ACC112 (cell line): ENCODE measurements around the gene RAB40B.

ENCODE experiments used
- H2AFZ ChIP-seq: fragments of 200-600 bp; sonication (generic); one replicate; pipeline ENCODE4 v1.6.0; 2017; ENCODE audit warnings: antibody characterized with exemption, low read length; ENCODE audit not compliant: unreplicated experiment
- H3K27ac ChIP-seq: fragments of 200-600 bp; sonication (generic); 2 replicates; pipeline ENCODE4 v1.5.1; 2014; ENCODE audit warnings: low read depth, mild to moderate bottlenecking, antibody characterized with exemption, low read length, moderate library complexity
- H3K27me3 ChIP-seq: fragments of 200-600 bp; sonication (generic); 2 replicates; pipeline ENCODE4 v1.6.1; 2014; ENCODE audit warnings: mild to moderate bottlenecking, antibody characterized with exemption, low read length, moderate library complexity, mixed read lengths; ENCODE audit not compliant: insufficient read depth
- H3K36me3 ChIP-seq: fragments of 200-600 bp; sonication (generic); 2 replicates; pipeline ENCODE4 v1.6.1; 2016; ENCODE audit warnings: mild to moderate bottlenecking, antibody characterized with exemption, low read length, moderate library complexity, mixed read lengths; ENCODE audit not compliant: insufficient read depth
- H3K4me1 ChIP-seq: fragments of 200-600 bp; sonication (generic); one replicate; pipeline ENCODE4 v1.6.1; 2016; ENCODE audit warnings: low read length, mixed read lengths; ENCODE audit not compliant: insufficient read depth, unreplicated experiment, control insufficient read depth
- H3K4me3 ChIP-seq: fragments of 200-600 bp; sonication (generic); 2 replicates; pipeline ENCODE4 v1.5.1; 2014; ENCODE audit warnings: mild to moderate bottlenecking, low read depth, low read length
- H3K79me2 ChIP-seq: fragments of 200-600 bp; sonication (generic); one replicate; pipeline ENCODE4 v1.6.0; 2016; ENCODE audit warnings: low read length; ENCODE audit not compliant: control insufficient read depth, unreplicated experiment, insufficient read depth

Gene RAB40B

DNA sequence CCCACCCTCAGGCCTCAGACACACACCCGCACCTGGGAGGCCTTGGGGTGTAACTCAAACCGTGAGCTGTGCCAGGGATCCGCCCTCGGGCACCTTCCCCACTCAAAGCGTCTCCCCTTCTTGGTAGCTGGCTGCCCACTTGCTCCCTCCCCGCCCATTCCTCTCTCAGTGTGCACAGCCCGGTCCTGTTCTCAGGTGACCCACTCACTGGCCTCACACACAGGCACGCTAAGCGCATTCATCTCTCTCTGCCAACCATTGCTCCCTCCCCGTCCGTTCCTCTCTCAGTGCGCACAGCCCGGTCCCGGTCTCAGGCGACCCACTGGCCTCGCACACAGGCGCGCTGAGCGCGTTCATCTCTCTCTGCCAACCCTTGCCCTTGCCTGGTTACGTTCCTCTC, 71.1 kb downstream of the RAB40B start:
- Histone ChIP-seq H3K27me3 (no peaks in the 10 kb centered on the region), H3K4me1 (no peaks in the 10 kb centered on the region), H2AFZ (no peak overlapping the region), H3K4me3 (no peak overlapping the region), H3K36me3 (peaks cover 24% of the 10 kb centered on the region), H3K27ac (no peak overlapping the region), H3K79me2 (peaks cover 9% of the 10 kb centered on the region)

DNA sequence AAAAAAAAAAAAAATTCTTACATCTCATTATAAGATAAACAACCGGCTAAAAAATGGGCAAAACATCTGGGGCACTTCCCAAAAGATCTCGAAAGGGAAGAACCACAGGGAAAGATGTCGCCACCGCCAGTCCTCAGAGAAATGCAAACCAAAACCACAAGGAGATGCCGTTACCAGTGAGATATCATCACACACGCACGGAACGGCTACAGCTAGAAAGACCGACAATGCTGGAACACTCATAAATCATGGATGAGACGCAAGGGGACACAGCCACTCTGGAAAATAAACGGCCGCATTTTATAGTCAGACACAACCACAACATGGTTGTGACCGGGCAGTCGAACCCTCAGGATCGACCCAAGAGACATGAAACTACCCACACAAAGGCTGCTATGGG, 74.8 kb downstream of the RAB40B start:
- Histone ChIP-seq H3K4me3 (no peak overlapping the region), H3K79me2 (no peaks in the 10 kb centered on the region), H2AFZ (no peak overlapping the region), H3K27ac (no peak overlapping the region), H3K36me3 (peaks cover 25% of the 10 kb centered on the region), H3K27me3 (no peaks in the 10 kb centered on the region), H3K4me1 (no peaks in the 10 kb centered on the region)

DNA sequence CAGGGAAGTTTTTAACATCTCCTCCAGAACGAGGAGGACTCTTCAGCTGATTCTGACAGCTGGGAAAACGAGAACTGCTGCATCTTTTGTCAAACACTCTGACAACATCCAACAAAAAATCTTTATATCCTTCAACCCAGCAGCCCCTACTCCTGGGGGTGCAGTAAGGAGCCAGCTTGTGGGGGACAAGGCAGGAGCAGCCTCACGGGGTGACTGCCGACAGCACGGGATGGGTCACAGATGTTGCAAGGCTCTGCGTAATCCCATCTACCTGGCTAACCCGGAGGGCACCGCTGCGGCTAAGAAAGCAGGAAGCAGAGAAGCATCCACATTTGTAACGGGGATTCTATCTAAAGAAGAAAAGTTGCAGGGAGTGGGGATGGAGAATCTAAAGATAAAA, 78.9 kb downstream of the RAB40B start:
- Histone ChIP-seq H3K27ac (no peak overlapping the region), H3K4me1 (no peaks in the 10 kb centered on the region), H3K79me2 (no peaks in the 10 kb centered on the region), H3K36me3 (peaks cover 22% of the 10 kb centered on the region), H2AFZ (no peak overlapping the region), H3K27me3 (no peaks in the 10 kb centered on the region), H3K4me3 (no peak overlapping the region)

DNA sequence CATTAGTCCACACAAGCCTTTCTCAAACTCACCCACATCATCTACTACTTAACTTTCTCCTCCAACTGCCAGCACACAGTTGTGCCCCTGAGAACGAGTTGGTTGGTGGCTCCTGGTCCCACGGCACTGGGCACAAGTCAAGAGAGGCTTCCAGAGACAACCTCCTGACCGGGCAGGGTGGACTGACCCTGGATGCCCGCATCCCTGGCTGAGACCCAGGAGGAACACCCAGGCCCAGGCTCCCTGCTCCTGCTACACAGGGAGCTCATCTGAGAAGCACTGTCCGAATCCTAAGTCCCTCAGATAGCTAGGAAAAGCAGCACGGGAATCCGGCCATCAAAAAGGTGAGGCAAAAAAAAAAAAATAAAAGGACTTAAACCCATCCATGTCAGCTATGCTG, 79.3 kb downstream of the RAB40B start:
- H3K36me3 ChIP-seq = peaks cover 22% of the 10 kb centered on the region
- H3K4me3 ChIP-seq = no peak overlapping the region
- H2AFZ ChIP-seq = no peak overlapping the region
- H3K79me2 ChIP-seq = no peaks in the 10 kb centered on the region
- H3K27ac ChIP-seq = no peak overlapping the region
- no peaks in the 10 kb centered on the region for H3K27me3 ChIP-seq
- no peaks in the 10 kb centered on the region for H3K4me1 ChIP-seq

DNA sequence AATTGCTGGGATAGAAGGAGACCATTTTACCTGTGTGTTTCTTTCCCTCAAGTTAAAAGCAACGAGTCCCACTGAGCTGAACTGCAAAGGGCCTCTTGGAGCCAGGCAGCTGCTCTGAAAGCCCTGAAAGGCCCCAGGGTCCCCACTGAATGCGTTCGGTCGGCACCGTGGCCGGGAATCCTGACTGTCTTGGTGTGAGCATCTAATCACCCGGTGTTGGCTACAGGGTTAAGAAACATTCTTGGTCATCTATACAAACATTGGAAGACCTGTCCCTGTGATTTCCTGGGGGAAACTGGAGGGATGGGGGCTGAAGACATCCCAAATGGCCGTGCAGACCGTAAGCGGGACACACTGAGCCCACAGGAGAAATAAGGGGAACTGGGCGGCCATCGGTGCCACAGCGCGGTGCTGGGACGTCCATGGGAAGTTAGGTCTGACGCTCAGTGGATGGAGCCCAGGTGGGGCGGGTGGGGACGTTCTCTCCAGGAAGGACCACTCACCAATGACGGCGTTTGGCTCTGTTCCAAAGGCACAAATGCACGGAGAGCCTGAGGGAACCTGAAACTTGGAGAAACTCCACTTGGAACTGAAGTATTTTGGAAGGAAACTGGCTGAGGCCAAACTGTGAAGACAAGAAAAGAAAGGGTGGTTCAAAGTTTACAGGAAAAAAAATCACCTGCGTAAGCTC, 82.3 kb downstream of the RAB40B start:
- peaks cover 14% of the 10 kb centered on the region; the same call in 1 of the 2 replicates for H3K36me3 ChIP-seq
- no peaks in the 10 kb centered on the region for H3K27me3 ChIP-seq
- H3K4me3 ChIP-seq = no peak overlapping the region
- H3K27ac ChIP-seq = no peak overlapping the region
- H2AFZ ChIP-seq = no peak overlapping the region
- H3K79me2 ChIP-seq = no peaks in the 10 kb centered on the region
- peaks cover 3% of the 10 kb centered on the region for H3K4me1 ChIP-seq

DNA sequence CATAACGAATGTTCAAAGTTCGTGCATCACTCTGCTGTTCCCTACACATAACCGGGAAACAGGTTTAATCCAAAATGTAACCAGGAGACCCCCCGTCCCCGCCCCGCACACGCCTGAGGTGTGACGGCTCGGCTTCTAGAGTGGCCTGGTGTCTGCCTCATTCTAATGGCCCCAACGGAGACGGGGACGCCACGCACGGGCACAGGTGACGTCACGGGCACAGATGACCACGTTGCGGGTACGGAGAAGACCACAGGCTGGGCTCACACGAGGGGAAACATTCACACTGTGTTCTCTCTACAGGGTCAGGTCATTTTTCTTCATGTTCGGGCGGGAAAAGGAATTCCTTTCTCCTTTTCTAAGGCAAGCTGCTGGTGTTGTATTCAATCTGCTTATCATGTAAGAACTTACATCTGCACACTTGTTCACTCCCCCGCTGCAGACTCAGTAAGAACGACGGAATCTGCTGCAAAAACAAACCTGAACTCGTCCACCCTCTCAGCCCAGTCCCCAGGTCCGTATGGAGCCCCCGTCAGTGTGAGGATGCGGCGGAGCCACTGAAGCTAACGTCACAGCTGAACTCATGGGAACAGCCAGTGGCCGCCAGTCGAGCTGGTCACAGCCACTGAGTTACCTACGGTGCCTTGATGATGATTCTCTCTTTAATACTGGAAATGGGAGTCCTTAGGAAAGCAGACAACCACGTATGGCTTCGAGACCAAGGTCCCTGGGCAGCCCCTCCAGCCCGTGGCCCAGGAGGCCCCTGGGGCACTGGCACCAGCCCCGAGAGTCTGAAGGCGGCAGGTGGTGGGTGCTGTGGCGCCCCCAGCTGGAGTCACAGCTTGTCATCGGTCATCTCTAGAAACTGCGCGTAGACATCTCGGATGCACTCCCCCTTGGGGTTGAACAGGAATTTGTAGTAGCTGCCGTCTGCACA, 83.1 kb downstream of the RAB40B start:
- no peaks in the 10 kb centered on the region for H3K27me3 ChIP-seq
- no peaks in the 10 kb centered on the region for H3K79me2 ChIP-seq
- H3K36me3 ChIP-seq = peaks cover 14% of the 10 kb centered on the region; the same call in 1 of the 2 replicates
- peaks cover 3% of the 10 kb centered on the region for H3K4me1 ChIP-seq
- H3K4me3 ChIP-seq = no peak overlapping the region
- H2AFZ ChIP-seq = no peak overlapping the region
- no peak overlapping the region for H3K27ac ChIP-seq

DNA sequence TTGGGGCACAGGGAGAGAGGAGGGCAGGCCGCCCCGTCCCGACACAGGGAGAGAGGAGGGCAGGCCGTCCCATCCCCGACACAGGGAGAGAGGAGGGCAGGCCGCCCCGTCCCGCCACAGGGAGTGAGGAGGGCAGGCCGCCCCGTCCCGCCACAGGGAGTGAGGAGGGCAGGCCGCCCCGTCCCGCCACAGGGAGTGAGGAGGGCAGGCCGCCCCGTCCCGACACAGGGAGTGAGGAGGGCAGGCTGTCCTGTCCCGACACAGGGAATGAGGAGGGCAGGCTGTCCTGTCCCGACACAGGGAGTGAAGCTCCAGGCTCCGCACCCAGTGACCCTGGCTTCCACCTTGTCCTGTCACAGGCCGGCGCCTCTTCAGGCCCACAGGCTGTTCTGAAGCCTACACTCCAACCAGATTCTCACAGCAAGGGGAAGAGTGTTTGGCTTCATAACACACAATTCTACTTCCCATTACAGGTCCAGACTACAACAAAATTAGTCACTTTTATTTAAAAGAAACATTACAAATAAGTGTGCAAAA, 84.3 kb downstream of the RAB40B start:
- Histone ChIP-seq H3K4me1 (peaks cover 3% of the 10 kb centered on the region), H3K36me3 (peaks cover 13% of the 10 kb centered on the region; the same call in 1 of the 2 replicates), H3K27ac (no peak overlapping the region)

DNA sequence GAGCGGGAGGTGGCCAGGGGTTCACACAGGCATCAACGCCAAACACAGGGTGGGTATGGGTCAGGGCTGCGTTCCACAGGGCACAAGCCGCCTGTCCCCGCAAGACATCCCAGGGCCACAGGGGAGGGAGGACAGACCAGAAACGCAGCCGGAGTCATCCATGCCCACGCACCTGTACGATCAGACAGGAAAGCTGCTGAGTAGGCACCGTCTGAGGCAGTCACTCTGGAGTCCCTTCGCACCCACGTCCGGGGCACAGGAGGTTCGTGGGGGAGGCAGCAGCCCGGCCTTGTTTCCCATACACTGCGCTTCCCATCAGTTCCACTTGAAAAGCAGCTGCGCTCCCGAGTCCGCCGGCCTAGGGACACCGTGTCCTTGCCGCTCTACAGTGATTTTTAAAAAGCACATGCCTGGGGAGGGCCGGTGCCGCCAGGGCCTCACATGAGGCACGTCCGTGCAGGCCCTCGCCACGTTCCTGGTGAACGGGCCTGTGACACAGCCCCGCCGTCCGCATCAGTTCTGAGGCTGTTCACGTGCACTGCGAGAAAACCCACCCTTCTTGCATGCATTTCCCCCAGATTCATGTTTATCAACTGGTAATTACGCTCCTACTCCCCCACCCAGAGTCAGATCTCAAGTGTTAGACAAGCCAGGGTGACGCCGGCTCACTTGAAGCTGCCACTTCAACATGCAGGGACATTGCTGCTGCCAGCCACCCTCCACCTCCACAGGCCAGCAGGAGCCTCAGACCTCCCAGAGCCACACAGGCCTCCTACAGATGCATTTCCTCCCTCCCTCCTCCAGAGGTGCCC, 85.0 kb downstream of the RAB40B start:
- H3K79me2 ChIP-seq = no peaks in the 10 kb centered on the region
- no peak overlapping the region for H3K27ac ChIP-seq
- peaks cover 6% of the 10 kb centered on the region; the same call in 1 of the 2 replicates for H3K36me3 ChIP-seq
- no peaks in the 10 kb centered on the region for H3K27me3 ChIP-seq
- no peak overlapping the region for H2AFZ ChIP-seq
- H3K4me1 ChIP-seq = peaks cover 3% of the 10 kb centered on the region
- H3K4me3 ChIP-seq = no peak overlapping the region

More for the DNA sequence above, 84.3 kb downstream of the RAB40B start:
- no peaks in the 10 kb centered on the region for H3K79me2 ChIP-seq
- H3K27me3 ChIP-seq = no peaks in the 10 kb centered on the region
- H3K4me3 ChIP-seq = no peak overlapping the region
- H2AFZ ChIP-seq = no peak overlapping the region

DNA sequence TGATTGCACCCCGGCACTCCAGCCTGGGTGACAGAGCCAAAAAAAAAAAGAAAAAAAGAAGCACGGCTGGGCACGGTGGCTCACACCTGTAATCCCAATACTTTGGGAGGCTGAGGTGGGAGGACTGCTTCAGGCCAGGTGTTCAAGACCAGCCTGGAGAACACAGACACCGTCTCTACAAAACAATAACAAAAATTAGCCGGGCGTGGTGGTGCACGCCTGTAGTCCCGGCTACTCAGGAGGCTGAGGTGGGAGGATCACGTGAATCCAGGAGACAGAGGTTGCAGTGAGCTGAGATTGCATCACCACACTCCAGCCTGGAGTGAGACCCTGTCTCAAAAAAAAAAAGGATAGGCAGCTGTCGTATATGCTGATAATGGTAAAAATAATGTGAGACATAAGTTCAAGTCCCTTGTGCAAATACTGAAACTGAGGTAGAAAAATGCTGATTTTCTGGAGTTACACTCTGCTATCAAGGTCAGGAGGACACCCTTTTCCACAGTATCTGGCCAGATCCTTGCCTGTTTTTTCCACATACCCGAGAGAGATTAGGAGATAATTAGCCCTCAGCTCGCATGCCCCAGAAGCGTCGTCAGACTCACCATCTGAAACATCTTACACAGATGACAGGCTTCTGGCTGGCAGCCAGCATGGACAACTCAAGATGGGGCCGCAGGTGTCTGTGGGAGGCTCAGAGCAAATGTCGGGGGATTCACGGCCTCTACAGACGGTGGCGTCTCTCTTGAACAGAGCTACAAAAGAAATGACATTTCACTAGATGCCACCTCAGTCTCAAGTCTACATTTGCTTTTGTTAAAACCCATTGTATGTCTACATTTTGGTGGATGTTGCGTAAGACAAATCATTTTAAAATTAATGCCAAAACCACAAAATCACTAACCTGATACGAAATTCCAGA, 87.1 kb downstream of the RAB40B start:
- Histone ChIP-seq H2AFZ (no peak overlapping the region), H3K36me3 (peaks cover 7% of the 10 kb centered on the region; the same call in 1 of the 2 replicates), H3K4me3 (no peak overlapping the region), H3K27me3 (no peaks in the 10 kb centered on the region), H3K79me2 (no peaks in the 10 kb centered on the region), H3K27ac (no peak overlapping the region), H3K4me1 (peaks cover 3% of the 10 kb centered on the region)
